GM23338 (cell line): ENCODE measurements around the gene COL6A1. TPM values are rescaled to one million over a fixed set of nuclear protein-coding genes. Genes with fewer than 3 reads are reported as not detected.

Source experiments
- ATAC-seq: fragments of 200-7000 bp; cut with Tn5 transposase; 3 replicates; pipeline ENCODE4 v1.9.1; 2020
- DNase-seq: peaks from one replicate; pipeline ENCODE4 v3.0.0-alpha.2; 2015; ENCODE audit warnings: low spot score
- H2AFZ ChIP-seq: fragments of 200-600 bp; sonication (generic); 2 replicates; pipeline ENCODE4 v1.8.0; 2016; ENCODE audit warnings: antibody characterized with exemption, mild to moderate bottlenecking, moderate library complexity
- H3F3A ChIP-seq: fragments of 200-600 bp; sonication (generic); replicated peaks from 2 replicates; pipeline ENCODE4 v1.8.0; 2017; ENCODE audit warnings: antibody characterized with exemption, mixed run types, low read depth
- H3K27ac ChIP-seq: fragments of 200-600 bp; sonication (generic); 2 replicates; pipeline ENCODE4 v1.6.1; 2016; ENCODE audit warnings: low read depth
- H3K27me3 ChIP-seq: fragments of 200-600 bp; sonication (generic); 2 replicates; pipeline ENCODE4 v1.8.0; 2016; ENCODE audit warnings: mild to moderate bottlenecking, mixed run types, moderate library complexity; ENCODE audit not compliant: insufficient read depth
- H3K36me3 ChIP-seq: fragments of 200-600 bp; sonication (generic); 2 replicates; pipeline ENCODE4 v1.8.0; 2016; ENCODE audit warnings: mild to moderate bottlenecking; ENCODE audit not compliant: insufficient read depth
- H3K4me1 ChIP-seq: fragments of 200-600 bp; sonication (generic); 2 replicates; pipeline ENCODE4 v1.8.0; 2016; ENCODE audit warnings: mild to moderate bottlenecking, moderate library complexity; ENCODE audit not compliant: insufficient read depth
- H3K4me2 ChIP-seq: fragments of 200-600 bp; sonication (generic); 2 replicates; pipeline ENCODE4 v1.7.1; 2017; ENCODE audit warnings: mixed run types
- H3K4me3 ChIP-seq: fragments of 200-600 bp; sonication (generic); 2 replicates; pipeline ENCODE4 v1.6.1; 2016; ENCODE audit warnings: mixed run types
- H3K79me2 ChIP-seq: fragments of 200-600 bp; sonication (generic); replicated peaks from 2 replicates; pipeline ENCODE4 v1.8.0; 2017; ENCODE audit warnings: mild to moderate bottlenecking; ENCODE audit not compliant: insufficient read depth
- H3K9me2 ChIP-seq: fragments of 200-600 bp; sonication (generic); 2 replicates; pipeline ENCODE4 v1.8.0; 2017; ENCODE audit not compliant: insufficient read depth
- H4K20me1 ChIP-seq: fragments of 200-600 bp; sonication (generic); replicated peaks from 2 replicates; pipeline ENCODE4 v1.8.0; 2017; ENCODE audit warnings: mild to moderate bottlenecking; ENCODE audit not compliant: insufficient read depth
- H3K27ac Mint-ChIP-seq: 2 replicates; pipeline ENCODE4 v1.8.0; 2020; ENCODE audit warnings: inconsistent platforms, mild to moderate bottlenecking, moderate library complexity, mixed read lengths
- H3K27me3 Mint-ChIP-seq: 3 replicates; pipeline ENCODE4 v1.8.0; 2022; ENCODE audit warnings: low read depth, mild to moderate bottlenecking, moderate library complexity, mixed read lengths, inconsistent platforms; ENCODE audit not compliant: insufficient read depth, poor library complexity
- H3K36me3 Mint-ChIP-seq: 3 replicates; pipeline ENCODE4 v1.8.0; 2021; ENCODE audit warnings: low read depth, mild to moderate bottlenecking, inconsistent platforms, moderate library complexity, mixed read lengths
- H3K4me1 Mint-ChIP-seq: 3 replicates; pipeline ENCODE4 v1.8.0; 2020; ENCODE audit warnings: mild to moderate bottlenecking, inconsistent platforms, mixed read lengths
- H3K4me3 Mint-ChIP-seq: 3 replicates; pipeline ENCODE4 v1.8.0; 2021; ENCODE audit warnings: moderate library complexity, mild to moderate bottlenecking, inconsistent platforms, mixed read lengths
- H3K9me3 Mint-ChIP-seq: 3 replicates; pipeline ENCODE4 v1.8.0; 2020; ENCODE audit warnings: moderate library complexity, mild to moderate bottlenecking, inconsistent platforms, mixed read lengths
- CREB1 ChIP-seq: fragments of 250-450 bp; sonication (Bioruptor Pico); IDR thresholded peaks from 2 replicates; pipeline ENCODE4 v1.5.0; 2020; ENCODE audit warnings: low read depth, mild to moderate bottlenecking, moderate library complexity
- CTCF ChIP-seq, 2 experiments: fragments of 200-600 bp in 1 of 2; sonication (generic) in 1 of 2; conservative IDR thresholded peaks; 2 replicates each; pipeline versions ENCODE4 v1.5.1 to v1.6.1; 2016 to 2017; ENCODE audit warnings: antibody characterized with exemption in 2 of 2, low read depth in 2 of 2, mild to moderate bottlenecking in 2 of 2, moderate library complexity in 1 of 2
- JUNB ChIP-seq: IDR thresholded peaks from one replicate; pipeline ENCODE4 v1.6.1; 2016; ENCODE audit warnings: antibody characterized with exemption; ENCODE audit not compliant: unreplicated experiment
- NANOG ChIP-seq: IDR thresholded peaks from 2 replicates; pipeline ENCODE4 v1.6.1; 2016; ENCODE audit warnings: antibody characterized with exemption, borderline replicate concordance
- POLR2AphosphoS5 ChIP-seq: IDR thresholded peaks from 2 replicates; pipeline ENCODE4 v1.6.1; 2016; ENCODE audit warnings: antibody characterized with exemption, low read depth
- STAT1 ChIP-seq: IDR thresholded peaks from one replicate; pipeline ENCODE4 v1.6.1; 2016; ENCODE audit warnings: antibody characterized with exemption; ENCODE audit not compliant: unreplicated experiment
- ZNF331 ChIP-seq: fragments of 250-450 bp; sonication (Bioruptor Pico); IDR thresholded peaks from 2 replicates; pipeline ENCODE4 v1.5.0; 2020; ENCODE audit warnings: low read depth, mild to moderate bottlenecking, moderate library complexity
- polyA plus RNA-seq: library from polyadenylated mRNA; unstranded; fragments of >200 nt; fragmentation: Nextera tagmentation; extraction: Ambion mirVana; gene quantifications from 2 replicates; pipeline ENCODE4 v1.2.1, GENCODE V29; 2016
- total RNA-seq: library from RNA; depleted of rRNA; stranded (reverse); fragments of >200 nt; shearing (Covaris generic); gene quantifications from 2 replicates; pipeline ENCODE4 v1.2.3, GENCODE V29; 2014
- TF ChIP-seq, protein P1 (sequence below): IDR thresholded peaks from 2 replicates; pipeline ENCODE4 v1.6.1; 2016; ENCODE audit warnings: antibody characterized with exemption
- TF ChIP-seq, protein P2 (sequence below): fragments of 250-450 bp; sonication (Bioruptor Pico); IDR thresholded peaks from 2 replicates; pipeline ENCODE4 v1.5.0; 2020; ENCODE audit warnings: mild to moderate bottlenecking, moderate library complexity

The COL6A1 gene
- total and polyA plus RNA-seq, 2 experiments from 2014 or later = 76.0 to 180 TPM

DNA sequence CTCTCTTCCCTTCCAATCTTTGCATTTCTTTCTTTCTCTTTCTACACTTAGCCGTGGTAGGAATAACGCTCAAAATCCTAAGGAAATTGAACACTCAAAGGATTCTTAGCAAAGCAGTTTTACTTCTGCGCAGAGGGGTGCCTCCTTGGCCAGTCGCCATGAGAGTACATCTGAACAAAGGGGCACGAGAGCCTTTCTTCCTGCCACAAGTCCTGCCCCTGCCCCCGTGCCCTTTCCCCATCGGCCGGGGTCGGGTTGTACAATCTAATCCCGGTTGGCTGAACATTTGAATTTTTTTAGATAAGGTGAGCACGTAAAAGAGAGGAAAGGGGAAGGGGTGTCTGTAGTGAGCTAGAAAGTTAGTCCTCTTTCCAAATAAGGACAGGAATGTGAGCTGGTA, 28.6 kb upstream of the COL6A1 start:
- DNase-seq = no peak
- no peak overlapping the region for H3K4me3 ChIP-seq
- H3K27me3 ChIP-seq = no peaks in the 10 kb centered on the region
- H4K20me1 ChIP-seq = no peaks in the 10 kb centered on the region
- H3K4me1 ChIP-seq = no peaks in the 10 kb centered on the region
- ATAC-seq = no peak
- H3K36me3 ChIP-seq = no peaks in the 10 kb centered on the region; the same call in 1 of the 2 replicates
- no peaks in the 10 kb centered on the region for H3K79me2 ChIP-seq
- Mint-ChIP-seq H3K4me3 (no peak overlapping the region), H3K27me3 (peaks cover 10% of the 10 kb centered on the region), H3K4me1 (peaks cover 10% of the 10 kb centered on the region), H3K9me3 (peaks cover 13% of the 10 kb centered on the region), H3K36me3 (no peaks in the 10 kb centered on the region; the same call in 2 of the 3 replicates), H3K27ac (no peak overlapping the region)
- TF ChIP-seq, protein P1, sequence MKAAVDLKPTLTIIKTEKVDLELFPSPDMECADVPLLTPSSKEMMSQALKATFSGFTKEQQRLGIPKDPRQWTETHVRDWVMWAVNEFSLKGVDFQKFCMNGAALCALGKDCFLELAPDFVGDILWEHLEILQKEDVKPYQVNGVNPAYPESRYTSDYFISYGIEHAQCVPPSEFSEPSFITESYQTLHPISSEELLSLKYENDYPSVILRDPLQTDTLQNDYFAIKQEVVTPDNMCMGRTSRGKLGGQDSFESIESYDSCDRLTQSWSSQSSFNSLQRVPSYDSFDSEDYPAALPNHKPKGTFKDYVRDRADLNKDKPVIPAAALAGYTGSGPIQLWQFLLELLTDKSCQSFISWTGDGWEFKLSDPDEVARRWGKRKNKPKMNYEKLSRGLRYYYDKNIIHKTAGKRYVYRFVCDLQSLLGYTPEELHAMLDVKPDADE = no peak
- TF ChIP-seq POLR2AphosphoS5 (no peak), JUNB (no peak), ZNF331 (no peak), NANOG (no peak), CREB1 (CRISPR knock-in tag) (no peak), CTCF (conservative IDR thresholded peaks at IDR 0.05; ENCODE audit: low read depth in 2 of 2) (no peak), STAT1 (no peak)
- TF ChIP-seq, protein P2, sequence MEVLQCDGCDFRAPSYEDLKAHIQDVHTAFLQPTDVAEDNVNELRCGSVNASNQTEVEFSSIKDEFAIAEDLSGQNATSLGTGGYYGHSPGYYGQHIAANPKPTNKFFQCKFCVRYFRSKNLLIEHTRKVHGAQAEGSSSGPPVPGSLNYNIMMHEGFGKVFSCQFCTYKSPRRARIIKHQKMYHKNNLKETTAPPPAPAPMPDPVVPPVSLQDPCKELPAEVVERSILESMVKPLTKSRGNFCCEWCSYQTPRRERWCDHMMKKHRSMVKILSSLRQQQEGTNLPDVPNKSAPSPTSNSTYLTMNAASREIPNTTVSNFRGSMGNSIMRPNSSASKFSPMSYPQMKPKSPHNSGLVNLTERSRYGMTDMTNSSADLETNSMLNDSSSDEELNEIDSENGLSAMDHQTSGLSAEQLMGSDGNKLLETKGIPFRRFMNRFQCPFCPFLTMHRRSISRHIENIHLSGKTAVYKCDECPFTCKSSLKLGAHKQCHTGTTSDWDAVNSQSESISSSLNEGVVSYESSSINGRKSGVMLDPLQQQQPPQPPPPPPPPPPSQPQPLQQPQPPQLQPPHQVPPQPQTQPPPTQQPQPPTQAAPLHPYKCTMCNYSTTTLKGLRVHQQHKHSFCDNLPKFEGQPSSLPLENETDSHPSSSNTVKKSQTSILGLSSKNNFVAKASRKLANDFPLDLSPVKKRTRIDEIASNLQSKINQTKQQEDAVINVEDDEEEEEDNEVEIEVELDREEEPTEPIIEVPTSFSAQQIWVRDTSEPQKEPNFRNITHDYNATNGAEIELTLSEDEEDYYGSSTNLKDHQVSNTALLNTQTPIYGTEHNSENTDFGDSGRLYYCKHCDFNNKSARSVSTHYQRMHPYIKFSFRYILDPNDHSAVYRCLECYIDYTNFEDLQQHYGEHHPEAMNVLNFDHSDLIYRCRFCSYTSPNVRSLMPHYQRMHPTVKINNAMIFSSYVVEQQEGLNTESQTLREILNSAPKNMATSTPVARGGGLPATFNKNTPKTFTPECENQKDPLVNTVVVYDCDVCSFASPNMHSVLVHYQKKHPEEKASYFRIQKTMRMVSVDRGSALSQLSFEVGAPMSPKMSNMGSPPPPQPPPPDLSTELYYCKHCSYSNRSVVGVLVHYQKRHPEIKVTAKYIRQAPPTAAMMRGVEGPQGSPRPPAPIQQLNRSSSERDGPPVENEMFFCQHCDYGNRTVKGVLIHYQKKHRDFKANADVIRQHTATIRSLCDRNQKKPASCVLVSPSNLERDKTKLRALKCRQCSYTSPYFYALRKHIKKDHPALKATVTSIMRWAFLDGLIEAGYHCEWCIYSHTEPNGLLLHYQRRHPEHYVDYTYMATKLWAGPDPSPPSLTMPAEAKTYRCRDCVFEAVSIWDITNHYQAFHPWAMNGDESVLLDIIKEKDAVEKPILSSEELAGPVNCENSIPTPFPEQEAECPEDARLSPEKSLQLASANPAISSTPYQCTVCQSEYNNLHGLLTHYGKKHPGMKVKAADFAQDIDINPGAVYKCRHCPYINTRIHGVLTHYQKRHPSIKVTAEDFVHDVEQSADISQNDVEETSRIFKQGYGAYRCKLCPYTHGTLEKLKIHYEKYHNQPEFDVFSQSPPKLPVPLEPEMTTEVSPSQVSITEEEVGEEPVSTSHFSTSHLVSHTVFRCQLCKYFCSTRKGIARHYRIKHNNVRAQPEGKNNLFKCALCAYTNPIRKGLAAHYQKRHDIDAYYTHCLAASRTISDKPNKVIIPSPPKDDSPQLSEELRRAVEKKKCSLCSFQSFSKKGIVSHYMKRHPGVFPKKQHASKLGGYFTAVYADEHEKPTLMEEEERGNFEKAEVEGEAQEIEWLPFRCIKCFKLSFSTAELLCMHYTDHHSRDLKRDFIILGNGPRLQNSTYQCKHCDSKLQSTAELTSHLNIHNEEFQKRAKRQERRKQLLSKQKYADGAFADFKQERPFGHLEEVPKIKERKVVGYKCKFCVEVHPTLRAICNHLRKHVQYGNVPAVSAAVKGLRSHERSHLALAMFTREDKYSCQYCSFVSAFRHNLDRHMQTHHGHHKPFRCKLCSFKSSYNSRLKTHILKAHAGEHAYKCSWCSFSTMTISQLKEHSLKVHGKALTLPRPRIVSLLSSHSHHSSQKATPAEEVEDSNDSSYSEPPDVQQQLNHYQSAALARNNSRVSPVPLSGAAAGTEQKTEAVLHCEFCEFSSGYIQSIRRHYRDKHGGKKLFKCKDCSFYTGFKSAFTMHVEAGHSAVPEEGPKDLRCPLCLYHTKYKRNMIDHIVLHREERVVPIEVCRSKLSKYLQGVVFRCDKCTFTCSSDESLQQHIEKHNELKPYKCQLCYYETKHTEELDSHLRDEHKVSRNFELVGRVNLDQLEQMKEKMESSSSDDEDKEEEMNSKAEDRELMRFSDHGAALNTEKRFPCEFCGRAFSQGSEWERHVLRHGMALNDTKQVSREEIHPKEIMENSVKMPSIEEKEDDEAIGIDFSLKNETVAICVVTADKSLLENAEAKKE (CRISPR knock-in tag) = no peak
- H3K27ac ChIP-seq = no peak overlapping the region
- no peak overlapping the region for H3K4me2 ChIP-seq
- no peak overlapping the region for H2AFZ ChIP-seq
- no peaks in the 10 kb centered on the region for H3K9me2 ChIP-seq
- H3F3A ChIP-seq = no peaks in the 10 kb centered on the region
